Measurements from ENCODE around the gene PCLO. TPM values are rescaled to one million over a fixed set of nuclear protein-coding genes. Genes with fewer than 3 reads are reported as not detected.

The PCLO gene
- total RNA-seq, 1 donor from 2014 or later, result 6.7 TPM

DNA sequence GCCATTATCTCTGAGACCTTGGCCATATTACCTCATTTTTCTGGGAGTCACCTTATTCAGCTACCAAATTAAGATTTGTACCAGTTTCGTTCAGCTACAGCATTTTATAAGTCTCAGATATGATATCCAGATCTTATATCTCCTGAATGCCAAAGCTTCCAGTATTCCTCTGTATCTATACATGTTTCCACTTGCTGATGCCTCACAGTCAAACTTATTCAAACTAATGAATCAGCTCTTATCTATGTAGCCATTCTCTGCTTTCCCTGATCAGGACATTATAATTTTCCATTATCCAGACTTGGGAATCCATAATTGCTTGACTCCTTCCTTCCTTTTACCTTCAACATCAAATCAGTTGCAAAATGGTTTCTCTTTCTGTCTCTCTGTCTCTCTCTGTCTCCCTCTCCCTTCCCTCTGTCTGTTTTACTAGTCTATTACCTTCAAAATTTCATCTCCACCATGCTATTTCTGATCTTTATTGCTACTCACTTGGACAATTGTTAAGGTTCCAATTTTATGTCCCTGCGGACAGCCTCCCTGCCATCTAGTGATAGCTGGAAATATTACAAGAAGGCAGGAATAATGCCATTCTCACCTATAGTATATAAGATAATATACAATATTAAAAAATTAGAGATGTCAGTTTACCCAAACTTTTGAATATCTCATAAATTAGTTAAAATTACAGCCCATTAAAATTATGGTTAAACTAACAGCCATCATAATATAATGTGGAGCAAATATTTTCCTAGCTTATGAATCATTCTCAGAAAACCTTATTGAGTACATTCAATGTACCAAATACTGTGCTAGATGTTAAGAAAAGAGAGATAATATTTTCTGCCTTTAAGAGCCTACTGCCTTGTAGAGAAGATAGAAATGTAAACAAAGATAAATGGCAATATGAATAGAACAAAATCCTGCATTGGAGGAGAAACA, 89.8 kb downstream of the PCLO start:
- Mint-ChIP-seq H3K4me1 (ENCODE audit: unreplicated experiment) (no peaks in the 10 kb centered on the region), H3K27ac (no peak overlapping the region), H3K36me3 (no peaks in the 10 kb centered on the region), H3K9me3 (no peaks in the 10 kb centered on the region), H3K4me3 (no peak overlapping the region), H3K27me3 (no peaks in the 10 kb centered on the region)
- TF ChIP-seq CTCF (conservative IDR thresholded peaks at IDR 0.05), result peak; percentile 49
- no peak for DNase-seq (ENCODE audit: extremely low spot score, unreplicated experiment)

DNA sequence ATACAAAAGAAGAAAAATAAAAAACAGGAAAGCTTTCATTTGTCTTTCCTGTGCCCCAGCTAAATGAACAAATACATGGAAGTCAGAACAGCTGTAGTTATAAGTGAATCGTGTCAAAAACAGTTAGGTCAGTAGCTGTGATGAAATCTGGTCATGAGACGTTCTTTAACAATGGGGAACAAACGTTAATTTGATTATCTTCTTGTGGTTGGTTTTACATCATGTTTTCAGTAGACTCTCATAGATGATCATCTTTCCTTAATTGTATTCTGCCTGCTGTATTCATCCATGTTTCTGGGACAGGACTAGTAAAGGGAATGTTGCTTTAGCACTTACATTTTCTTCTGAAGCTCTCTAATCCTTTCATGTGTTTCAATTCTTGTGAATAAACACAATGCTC, 97.0 kb downstream of the PCLO start:
- Mint-ChIP-seq H3K9me3 (no peaks in the 10 kb centered on the region), H3K4me3 (no peak overlapping the region), H3K4me1 (ENCODE audit: unreplicated experiment) (no peaks in the 10 kb centered on the region), H3K27me3 (no peaks in the 10 kb centered on the region), H3K27ac (no peak overlapping the region), H3K36me3 (no peaks in the 10 kb centered on the region)
- DNase-seq (ENCODE audit: extremely low spot score, unreplicated experiment), result no peak
- TF ChIP-seq CTCF (conservative IDR thresholded peaks at IDR 0.05), result no peak

DNA sequence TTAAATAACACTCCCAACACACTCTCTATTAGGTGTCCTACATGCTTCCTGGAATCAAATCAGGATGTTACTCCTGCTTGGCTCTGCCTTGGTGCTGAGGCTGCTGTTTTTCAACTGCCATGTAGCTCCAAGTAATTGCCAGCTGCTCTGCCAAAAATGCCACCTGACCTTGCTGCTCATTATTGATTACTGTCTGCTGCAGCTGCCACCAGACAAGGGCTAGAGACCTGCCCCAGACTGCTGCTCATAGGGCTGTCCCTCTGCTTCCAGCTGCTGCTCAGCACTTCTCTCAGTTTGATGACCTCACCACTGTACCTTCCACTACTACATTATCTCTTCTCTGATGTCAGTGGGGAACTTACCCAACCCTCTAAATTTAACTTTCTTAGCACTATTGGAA, 102.5 kb downstream of the PCLO start:
- no peak for TF ChIP-seq CTCF (conservative IDR thresholded peaks at IDR 0.05)
- H3K27ac Mint-ChIP-seq, result no peak overlapping the region
- no peaks in the 10 kb centered on the region for H3K9me3 Mint-ChIP-seq
- no peak overlapping the region for H3K4me3 Mint-ChIP-seq
- H3K4me1 Mint-ChIP-seq (ENCODE audit: unreplicated experiment), result no peaks in the 10 kb centered on the region
- no peaks in the 10 kb centered on the region for H3K27me3 Mint-ChIP-seq
- no peak for DNase-seq (ENCODE audit: extremely low spot score, unreplicated experiment)
- H3K36me3 Mint-ChIP-seq, result no peaks in the 10 kb centered on the region

GRCh38 chr7:83058667-83059066, 104.0 kb downstream of the PCLO start:
- no peaks in the 10 kb centered on the region for H3K9me3 Mint-ChIP-seq
- peaks cover 4% of the 10 kb centered on the region for H3K4me1 Mint-ChIP-seq (ENCODE audit: unreplicated experiment)
- H3K27ac Mint-ChIP-seq, result no peak overlapping the region
- no peak for DNase-seq (ENCODE audit: extremely low spot score, unreplicated experiment)
- no peaks in the 10 kb centered on the region for H3K36me3 Mint-ChIP-seq
- no peak for TF ChIP-seq CTCF (conservative IDR thresholded peaks at IDR 0.05)
- no peaks in the 10 kb centered on the region for H3K27me3 Mint-ChIP-seq
- H3K4me3 Mint-ChIP-seq, result no peak overlapping the region

DNA sequence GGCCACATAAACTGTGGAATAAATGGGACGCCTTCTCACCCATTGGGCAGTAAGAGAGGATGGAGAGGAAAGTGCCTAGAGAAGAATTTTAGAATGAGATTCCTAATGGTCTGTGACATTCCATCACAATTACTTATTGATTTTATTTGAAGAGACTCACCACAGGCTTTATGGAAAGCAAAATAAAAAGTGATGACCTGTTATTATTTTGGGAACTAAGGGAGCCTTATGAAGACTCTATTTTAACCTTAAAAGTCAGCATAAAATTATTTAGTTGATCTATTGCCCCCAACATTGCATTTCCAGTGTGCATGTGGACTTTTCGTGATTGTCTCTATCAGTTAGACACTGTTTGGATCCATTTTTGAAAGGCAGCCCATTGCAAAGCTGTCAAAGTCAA, 107.5 kb downstream of the PCLO start:
- DNase-seq (ENCODE audit: extremely low spot score, unreplicated experiment), result no peak
- Mint-ChIP-seq H3K4me3 (no peak overlapping the region), H3K27ac (no peak overlapping the region), H3K36me3 (no peaks in the 10 kb centered on the region), H3K4me1 (ENCODE audit: unreplicated experiment) (peaks cover 4% of the 10 kb centered on the region), H3K27me3 (no peaks in the 10 kb centered on the region), H3K9me3 (no peaks in the 10 kb centered on the region)
- TF ChIP-seq CTCF (conservative IDR thresholded peaks at IDR 0.05), result no peak

Data from type B pancreatic cell (in vitro differentiated cells).